ENCODE measurements around the gene KREMEN1. TPM values are rescaled to one million over a fixed set of nuclear protein-coding genes. Genes with fewer than 3 reads are reported as not detected.

Gene KREMEN1
- total RNA-seq, 1 experiment from 2014 or later: 5.8 TPM

- TF ChIP-seq STAT6 (CRISPR knock-in tag; conservative IDR thresholded peaks at IDR 0.05; ENCODE audit: low read depth): no peak
- no peak for TF ChIP-seq FOXJ3 (CRISPR knock-in tag; IDR thresholded peaks at IDR 0.05; ENCODE audit: borderline replicate concordance)
- TF ChIP-seq CBFB (CRISPR knock-in tag; IDR thresholded peaks at IDR 0.05; ENCODE audit: low read depth): no peak
- no peak for TF ChIP-seq MAX (CRISPR knock-in tag; IDR thresholded peaks at IDR 0.05)
- TF ChIP-seq IRF1 (CRISPR knock-in tag; IDR thresholded peaks at IDR 0.05): no peak
- no peak for TF ChIP-seq JAZF1 (CRISPR knock-in tag; IDR thresholded peaks at IDR 0.05)
- TF ChIP-seq GTF2I (CRISPR knock-in tag; conservative IDR thresholded peaks at IDR 0.05): no peak
- no peak for TF ChIP-seq GRHL2 (CRISPR knock-in tag; IDR thresholded peaks at IDR 0.05; ENCODE audit: insufficient replicate concordance, severe bottlenecking)
- TF ChIP-seq ZNF232 (CRISPR knock-in tag; IDR thresholded peaks at IDR 0.05): no peak
- no peak for TF ChIP-seq CREB1 (CRISPR knock-in tag; IDR thresholded peaks at IDR 0.05)
- no peak for TF ChIP-seq KAT7 (CRISPR knock-in tag; IDR thresholded peaks at IDR 0.05; ENCODE audit: borderline replicate concordance)
- no peak for TF ChIP-seq ZSCAN18 (CRISPR knock-in tag; IDR thresholded peaks at IDR 0.05)
- TF ChIP-seq ZBTB43 (CRISPR knock-in tag; IDR thresholded peaks at IDR 0.05): no peak
- peaks cover 24% of the 10 kb centered on the region for H3K4me1 Mint-ChIP-seq
- ChIA-PET CTCF (interaction anchor here (1.6 kb wide), 1 partner anchor 67 kb away, joined by 3 read pairs; no protein-coding TSS in a partner anchor), POLR2A (no interaction called here)
- H3K9me3 Mint-ChIP-seq: no peaks in the 10 kb centered on the region
- no peak overlapping the region for H3K27ac Mint-ChIP-seq
- no peaks in the 10 kb centered on the region for H3K27me3 Mint-ChIP-seq (ENCODE audit: low read depth)
- H3K4me3 Mint-ChIP-seq: no peak overlapping the region
- ATAC-seq (no peak), DNase-seq (ENCODE audit: low spot score) (no peak)
- H3K36me3 Mint-ChIP-seq: no peaks in the 10 kb centered on the region
These were observed 14.2 kb downstream of the KREMEN1 start for GRCh38 chr22:29087012-29087411.

- DNase-seq (ENCODE audit: low spot score): no peak
- no peak overlapping the region for H3K4me3 Mint-ChIP-seq
- no peak for ATAC-seq
- H3K36me3 Mint-ChIP-seq: no peaks in the 10 kb centered on the region
- no peak overlapping the region for H3K27ac Mint-ChIP-seq
- peaks cover 10% of the 10 kb centered on the region for H3K4me1 Mint-ChIP-seq
- H3K27me3 Mint-ChIP-seq (ENCODE audit: low read depth): no peaks in the 10 kb centered on the region
- ChIA-PET CTCF (no interaction called here), POLR2A (no interaction called here)
- H3K9me3 Mint-ChIP-seq: no peaks in the 10 kb centered on the region
- TF ChIP-seq ZNF416 (CRISPR knock-in tag; IDR thresholded peaks at IDR 0.05) (no peak), HMGXB4 (CRISPR knock-in tag; IDR thresholded peaks at IDR 0.05) (no peak), ZNF425 (CRISPR knock-in tag; conservative IDR thresholded peaks at IDR 0.05) (no peak), ZMAT4 (CRISPR knock-in tag; IDR thresholded peaks at IDR 0.05) (no peak), NR3C1 (CRISPR knock-in tag; conservative IDR thresholded peaks at IDR 0.05; ENCODE audit: low read depth) (no peak), ELF4 (CRISPR knock-in tag; IDR thresholded peaks at IDR 0.05; ENCODE audit: low read depth) (no peak), KAT7 (CRISPR knock-in tag; IDR thresholded peaks at IDR 0.05; ENCODE audit: borderline replicate concordance) (no peak), OVOL2 (CRISPR knock-in tag; IDR thresholded peaks at IDR 0.05; ENCODE audit: borderline replicate concordance) (no peak), MAX (CRISPR knock-in tag; IDR thresholded peaks at IDR 0.05) (no peak), GABPB1 (CRISPR knock-in tag; IDR thresholded peaks at IDR 0.05) (no peak), CDX4 (CRISPR knock-in tag; IDR thresholded peaks at IDR 0.05; ENCODE audit: borderline replicate concordance) (no peak), TCF7 (CRISPR knock-in tag; IDR thresholded peaks at IDR 0.05; ENCODE audit: low read depth) (no peak)
These were observed 16.0 kb downstream of the KREMEN1 start for GRCh38 chr22:29088809-29089208.

Data from WTC11 (cell line).